Measurements from ENCODE around the gene CORO7.

GRCh38 chr16:4336701-4337539 is 79.5 kb downstream of the CORO7 start:
- TF ChIP-seq CTCF (conservative IDR thresholded peaks at IDR 0.05 in 1 of 2, IDR thresholded peaks at IDR 0.05 in 1 of 2; ENCODE audit: extremely low read depth in 1 of 2, insufficient read depth in 1 of 2, low read depth in 1 of 2, low read length in 2 of 2) (no peak), EZH2 (IDR thresholded peaks at IDR 0.05; ENCODE audit: borderline replicate concordance, low read length) (no peak)
